C4-2B (cell line): ENCODE results near the gene LGALS12.

Source experiments
- ZFX ChIP-seq: fragments of 450-650 bp; IDR thresholded peaks from 2 replicates; pipeline ENCODE4 v1.6.1; 2017
- TF ChIP-seq, protein P1 (sequence below): fragments of 450-650 bp; conservative IDR thresholded peaks from 2 replicates; pipeline ENCODE4 v1.5.1; 2017; ENCODE audit warnings: mild to moderate bottlenecking

DNA sequence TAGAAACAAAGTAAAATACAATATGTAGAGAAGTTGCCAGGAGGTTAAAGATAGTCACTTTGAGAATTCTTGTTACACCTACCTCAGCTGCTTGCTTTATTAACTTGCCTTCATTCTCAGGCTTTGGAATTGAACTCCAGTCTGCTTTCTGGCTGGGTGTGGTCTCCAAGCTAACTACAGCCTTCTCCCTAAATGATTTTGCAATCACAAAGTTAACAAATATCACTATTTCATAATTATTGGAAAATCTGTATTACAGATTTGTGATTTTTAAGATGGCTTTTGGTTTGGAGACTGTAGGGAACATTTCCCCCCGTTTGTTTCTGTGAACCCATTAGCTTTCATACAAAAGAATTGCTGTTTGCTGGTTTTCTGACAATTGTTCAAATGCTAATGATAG lies 17.1 kb upstream of the LGALS12 start:
- TF ChIP-seq, protein P1, sequence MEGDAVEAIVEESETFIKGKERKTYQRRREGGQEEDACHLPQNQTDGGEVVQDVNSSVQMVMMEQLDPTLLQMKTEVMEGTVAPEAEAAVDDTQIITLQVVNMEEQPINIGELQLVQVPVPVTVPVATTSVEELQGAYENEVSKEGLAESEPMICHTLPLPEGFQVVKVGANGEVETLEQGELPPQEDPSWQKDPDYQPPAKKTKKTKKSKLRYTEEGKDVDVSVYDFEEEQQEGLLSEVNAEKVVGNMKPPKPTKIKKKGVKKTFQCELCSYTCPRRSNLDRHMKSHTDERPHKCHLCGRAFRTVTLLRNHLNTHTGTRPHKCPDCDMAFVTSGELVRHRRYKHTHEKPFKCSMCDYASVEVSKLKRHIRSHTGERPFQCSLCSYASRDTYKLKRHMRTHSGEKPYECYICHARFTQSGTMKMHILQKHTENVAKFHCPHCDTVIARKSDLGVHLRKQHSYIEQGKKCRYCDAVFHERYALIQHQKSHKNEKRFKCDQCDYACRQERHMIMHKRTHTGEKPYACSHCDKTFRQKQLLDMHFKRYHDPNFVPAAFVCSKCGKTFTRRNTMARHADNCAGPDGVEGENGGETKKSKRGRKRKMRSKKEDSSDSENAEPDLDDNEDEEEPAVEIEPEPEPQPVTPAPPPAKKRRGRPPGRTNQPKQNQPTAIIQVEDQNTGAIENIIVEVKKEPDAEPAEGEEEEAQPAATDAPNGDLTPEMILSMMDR, result no peak
- no peak for TF ChIP-seq ZFX
